Stomach (tissue), 4 donors: ENCODE results near the gene GSE1.

ENCODE experiments used
- POLR2A ChIP-seq, 4 donors: fragments of 450-650 bp; IDR thresholded peaks; one replicate each; pipeline ENCODE4 v1.6.1; 2016; ENCODE audit warnings: antibody characterized with exemption in 4 of 4, control low read depth in 2 of 4, mild to moderate bottlenecking in 1 of 4, moderate library complexity in 1 of 4
- POLR2AphosphoS5 ChIP-seq, 3 donors: sonication (generic); formaldehyde crosslinking; IDR thresholded peaks; one replicate each; pipeline ENCODE4 v1.6.1; 2016; ENCODE audit warnings: antibody characterized with exemption in 3 of 3
- TF ChIP-seq, protein P1 (sequence below), 7 experiments: fragments of 450-650 bp in 4 of 7; fragments of 200-600 bp in 3 of 7; sonication (generic) in 3 of 7; IDR thresholded peaks; one replicate each; pipeline ENCODE4 v1.5.1; 2016 to 2019; ENCODE audit warnings: antibody characterized with exemption in 7 of 7, control low read depth in 2 of 7, mild to moderate bottlenecking in 1 of 7

DNA sequence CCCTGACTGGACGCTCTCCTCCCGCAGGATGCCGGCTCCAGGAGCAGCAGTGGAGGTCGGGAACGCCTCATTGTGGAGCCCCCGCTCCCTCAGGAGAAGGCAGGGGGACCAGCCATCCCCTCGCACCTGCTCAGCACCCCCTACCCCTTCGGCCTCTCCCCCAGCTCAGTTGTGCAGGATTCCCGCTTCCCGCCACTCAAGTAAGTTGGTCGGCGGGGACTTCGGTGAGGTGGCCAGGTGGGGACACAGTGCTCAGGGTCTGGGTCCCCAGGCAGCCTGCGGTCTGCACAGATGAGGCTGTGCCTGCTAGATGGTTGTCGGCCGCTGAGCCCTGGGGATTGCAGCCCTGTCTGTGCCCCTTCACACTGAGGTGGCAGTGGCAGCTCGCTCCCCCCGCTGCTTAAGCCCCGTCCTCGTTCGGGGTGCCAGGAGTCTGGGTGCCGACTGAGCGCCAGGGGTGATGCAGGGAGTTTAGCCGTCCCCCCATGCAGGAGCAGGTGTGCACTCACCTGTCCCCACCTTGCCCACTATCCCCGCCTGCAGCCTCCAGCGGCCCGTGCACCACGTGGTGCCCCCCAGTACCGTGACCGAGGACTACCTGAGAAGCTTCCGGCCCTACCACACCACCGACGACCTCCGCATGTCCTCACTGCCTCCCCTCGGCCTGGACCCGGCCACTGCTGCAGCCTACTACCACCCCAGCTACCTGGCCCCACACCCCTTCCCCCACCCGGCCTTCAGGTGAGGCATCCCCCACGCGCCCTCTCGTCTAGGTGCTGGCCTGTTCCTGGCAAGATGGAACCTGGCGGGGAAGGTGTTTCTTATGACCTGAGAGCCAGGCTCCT lies 41.4 kb downstream of the GSE1 start:
- TF ChIP-seq, protein P1, sequence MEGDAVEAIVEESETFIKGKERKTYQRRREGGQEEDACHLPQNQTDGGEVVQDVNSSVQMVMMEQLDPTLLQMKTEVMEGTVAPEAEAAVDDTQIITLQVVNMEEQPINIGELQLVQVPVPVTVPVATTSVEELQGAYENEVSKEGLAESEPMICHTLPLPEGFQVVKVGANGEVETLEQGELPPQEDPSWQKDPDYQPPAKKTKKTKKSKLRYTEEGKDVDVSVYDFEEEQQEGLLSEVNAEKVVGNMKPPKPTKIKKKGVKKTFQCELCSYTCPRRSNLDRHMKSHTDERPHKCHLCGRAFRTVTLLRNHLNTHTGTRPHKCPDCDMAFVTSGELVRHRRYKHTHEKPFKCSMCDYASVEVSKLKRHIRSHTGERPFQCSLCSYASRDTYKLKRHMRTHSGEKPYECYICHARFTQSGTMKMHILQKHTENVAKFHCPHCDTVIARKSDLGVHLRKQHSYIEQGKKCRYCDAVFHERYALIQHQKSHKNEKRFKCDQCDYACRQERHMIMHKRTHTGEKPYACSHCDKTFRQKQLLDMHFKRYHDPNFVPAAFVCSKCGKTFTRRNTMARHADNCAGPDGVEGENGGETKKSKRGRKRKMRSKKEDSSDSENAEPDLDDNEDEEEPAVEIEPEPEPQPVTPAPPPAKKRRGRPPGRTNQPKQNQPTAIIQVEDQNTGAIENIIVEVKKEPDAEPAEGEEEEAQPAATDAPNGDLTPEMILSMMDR (IDR thresholded peaks at IDR 0.05): no peak
- TF ChIP-seq POLR2A (IDR thresholded peaks at IDR 0.05) (no peak), POLR2AphosphoS5 (IDR thresholded peaks at IDR 0.05) (no peak)
